HL-60 (cell line): Measurements from ENCODE around the gene MYH9.

ENCODE experiments used
- DNase-seq, 2 experiments: peaks; one replicate each; pipeline ENCODE4 v3.0.0-alpha.2; 2010 to 2020; ENCODE audit warnings: low read depth in 1 of 2, low spot score in 1 of 2
- H3K27ac ChIP-seq: fragments of 250-450 bp; sonication (Bioruptor Pico); replicated peaks from 2 replicates; pipeline ENCODE4 v1.5.1; 2020; ENCODE audit warnings: mild to moderate bottlenecking, moderate library complexity
- H3K27me3 ChIP-seq: fragments of 250-450 bp; sonication (Bioruptor Pico); 2 replicates; pipeline ENCODE4 v1.5.1; 2021; ENCODE audit warnings: mild to moderate bottlenecking, moderate library complexity; ENCODE audit not compliant: insufficient read depth, poor library complexity, severe bottlenecking
- H3K4me3 ChIP-seq: replicated peaks from 2 replicates; pipeline ENCODE4 v1.5.1; 2011; ENCODE audit warnings: mild to moderate bottlenecking, control low read depth, low read length; ENCODE audit not compliant: insufficient read depth
- GABPA ChIP-seq: IDR thresholded peaks from 2 replicates; pipeline ENCODE4 v1.6.1; 2012; ENCODE audit warnings: low read depth
- POLR2AphosphoS5 ChIP-seq: IDR thresholded peaks from 2 replicates; pipeline ENCODE4 v1.6.1; 2012; ENCODE audit warnings: low read depth
- SPI1 ChIP-seq: IDR thresholded peaks from 2 replicates; pipeline ENCODE4 v1.6.1; 2012; ENCODE audit warnings: low read depth, mild to moderate bottlenecking, borderline replicate concordance
- TF ChIP-seq, protein P1 (sequence below): IDR thresholded peaks from 2 replicates; pipeline ENCODE4 v1.6.1; 2012; ENCODE audit warnings: low read depth; ENCODE audit not compliant: insufficient replicate concordance
- TF ChIP-seq, protein P2 (sequence below): IDR thresholded peaks from one replicate; pipeline ENCODE4 v1.5.1; 2011; ENCODE audit warnings: low read length, control low read depth, inconsistent platforms; ENCODE audit not compliant: insufficient read depth

MYH9 gene

DNA sequence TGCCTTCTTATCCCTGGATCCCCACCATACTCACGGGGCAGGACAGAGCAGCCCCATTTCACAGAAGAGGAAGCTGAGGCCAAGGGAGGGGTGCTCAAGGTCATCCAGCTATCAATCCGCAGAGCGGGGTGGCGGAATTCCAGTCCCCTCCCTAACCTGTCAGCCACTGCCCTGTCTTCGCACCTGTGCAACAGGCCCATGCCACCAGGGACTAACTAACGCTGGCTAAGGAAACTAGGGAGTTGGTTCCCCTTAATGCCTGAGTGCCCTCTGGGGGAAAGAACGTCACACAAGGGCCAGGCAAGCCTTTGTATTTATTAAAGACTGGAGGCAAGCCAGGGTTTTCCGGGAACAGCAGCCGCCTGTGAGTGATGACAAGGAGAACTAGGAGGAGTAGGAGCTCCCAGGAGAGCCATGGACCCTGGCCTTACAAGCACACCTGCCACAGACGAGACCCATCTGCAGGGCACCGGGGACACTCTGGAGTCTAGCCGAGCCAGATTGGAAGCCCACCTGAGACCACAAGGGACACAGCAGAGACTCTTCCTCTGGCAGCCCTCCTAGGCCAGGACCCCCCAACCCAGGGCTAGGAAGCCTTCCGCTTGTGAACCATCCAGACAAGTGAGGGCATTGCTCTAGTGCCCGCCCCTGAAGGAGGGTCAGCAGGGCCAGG lies 64.4 kb downstream of the MYH9 start:
- Histone ChIP-seq H3K27ac (no peak overlapping the region), H3K4me3 (no peak overlapping the region), H3K27me3 (no peaks in the 10 kb centered on the region)
- DNase-seq, result no peak
- TF ChIP-seq SPI1, result no peak
- no peak for TF ChIP-seq GABPA
- TF ChIP-seq POLR2AphosphoS5, result no peak; the same call in 1 of the 2 replicates
- TF ChIP-seq, protein P1, sequence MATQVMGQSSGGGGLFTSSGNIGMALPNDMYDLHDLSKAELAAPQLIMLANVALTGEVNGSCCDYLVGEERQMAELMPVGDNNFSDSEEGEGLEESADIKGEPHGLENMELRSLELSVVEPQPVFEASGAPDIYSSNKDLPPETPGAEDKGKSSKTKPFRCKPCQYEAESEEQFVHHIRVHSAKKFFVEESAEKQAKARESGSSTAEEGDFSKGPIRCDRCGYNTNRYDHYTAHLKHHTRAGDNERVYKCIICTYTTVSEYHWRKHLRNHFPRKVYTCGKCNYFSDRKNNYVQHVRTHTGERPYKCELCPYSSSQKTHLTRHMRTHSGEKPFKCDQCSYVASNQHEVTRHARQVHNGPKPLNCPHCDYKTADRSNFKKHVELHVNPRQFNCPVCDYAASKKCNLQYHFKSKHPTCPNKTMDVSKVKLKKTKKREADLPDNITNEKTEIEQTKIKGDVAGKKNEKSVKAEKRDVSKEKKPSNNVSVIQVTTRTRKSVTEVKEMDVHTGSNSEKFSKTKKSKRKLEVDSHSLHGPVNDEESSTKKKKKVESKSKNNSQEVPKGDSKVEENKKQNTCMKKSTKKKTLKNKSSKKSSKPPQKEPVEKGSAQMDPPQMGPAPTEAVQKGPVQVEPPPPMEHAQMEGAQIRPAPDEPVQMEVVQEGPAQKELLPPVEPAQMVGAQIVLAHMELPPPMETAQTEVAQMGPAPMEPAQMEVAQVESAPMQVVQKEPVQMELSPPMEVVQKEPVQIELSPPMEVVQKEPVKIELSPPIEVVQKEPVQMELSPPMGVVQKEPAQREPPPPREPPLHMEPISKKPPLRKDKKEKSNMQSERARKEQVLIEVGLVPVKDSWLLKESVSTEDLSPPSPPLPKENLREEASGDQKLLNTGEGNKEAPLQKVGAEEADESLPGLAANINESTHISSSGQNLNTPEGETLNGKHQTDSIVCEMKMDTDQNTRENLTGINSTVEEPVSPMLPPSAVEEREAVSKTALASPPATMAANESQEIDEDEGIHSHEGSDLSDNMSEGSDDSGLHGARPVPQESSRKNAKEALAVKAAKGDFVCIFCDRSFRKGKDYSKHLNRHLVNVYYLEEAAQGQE, result no peak
- TF ChIP-seq, protein P2, sequence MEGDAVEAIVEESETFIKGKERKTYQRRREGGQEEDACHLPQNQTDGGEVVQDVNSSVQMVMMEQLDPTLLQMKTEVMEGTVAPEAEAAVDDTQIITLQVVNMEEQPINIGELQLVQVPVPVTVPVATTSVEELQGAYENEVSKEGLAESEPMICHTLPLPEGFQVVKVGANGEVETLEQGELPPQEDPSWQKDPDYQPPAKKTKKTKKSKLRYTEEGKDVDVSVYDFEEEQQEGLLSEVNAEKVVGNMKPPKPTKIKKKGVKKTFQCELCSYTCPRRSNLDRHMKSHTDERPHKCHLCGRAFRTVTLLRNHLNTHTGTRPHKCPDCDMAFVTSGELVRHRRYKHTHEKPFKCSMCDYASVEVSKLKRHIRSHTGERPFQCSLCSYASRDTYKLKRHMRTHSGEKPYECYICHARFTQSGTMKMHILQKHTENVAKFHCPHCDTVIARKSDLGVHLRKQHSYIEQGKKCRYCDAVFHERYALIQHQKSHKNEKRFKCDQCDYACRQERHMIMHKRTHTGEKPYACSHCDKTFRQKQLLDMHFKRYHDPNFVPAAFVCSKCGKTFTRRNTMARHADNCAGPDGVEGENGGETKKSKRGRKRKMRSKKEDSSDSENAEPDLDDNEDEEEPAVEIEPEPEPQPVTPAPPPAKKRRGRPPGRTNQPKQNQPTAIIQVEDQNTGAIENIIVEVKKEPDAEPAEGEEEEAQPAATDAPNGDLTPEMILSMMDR, result no peak

DNA sequence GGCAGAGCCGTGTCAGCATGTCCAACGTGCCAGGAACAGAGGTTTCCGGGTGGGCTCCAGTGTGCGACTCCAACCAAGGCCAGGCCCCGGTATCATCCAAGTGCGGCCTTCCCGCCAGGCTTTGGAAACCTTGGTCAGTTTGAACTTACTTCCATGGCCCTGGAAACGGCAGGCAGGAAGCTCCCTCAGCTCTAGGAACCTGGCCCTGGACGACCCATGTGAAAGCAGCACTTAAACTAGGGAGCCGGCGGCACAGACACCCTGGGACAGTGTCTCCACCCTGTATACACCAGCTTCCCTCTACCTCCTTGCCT lies 65.2 kb downstream of the MYH9 start:
- Histone ChIP-seq H3K4me3 (no peak overlapping the region), H3K27ac (no peak overlapping the region), H3K27me3 (no peaks in the 10 kb centered on the region)
- TF ChIP-seq, protein P1, result no peak
- no peak for DNase-seq

DNA sequence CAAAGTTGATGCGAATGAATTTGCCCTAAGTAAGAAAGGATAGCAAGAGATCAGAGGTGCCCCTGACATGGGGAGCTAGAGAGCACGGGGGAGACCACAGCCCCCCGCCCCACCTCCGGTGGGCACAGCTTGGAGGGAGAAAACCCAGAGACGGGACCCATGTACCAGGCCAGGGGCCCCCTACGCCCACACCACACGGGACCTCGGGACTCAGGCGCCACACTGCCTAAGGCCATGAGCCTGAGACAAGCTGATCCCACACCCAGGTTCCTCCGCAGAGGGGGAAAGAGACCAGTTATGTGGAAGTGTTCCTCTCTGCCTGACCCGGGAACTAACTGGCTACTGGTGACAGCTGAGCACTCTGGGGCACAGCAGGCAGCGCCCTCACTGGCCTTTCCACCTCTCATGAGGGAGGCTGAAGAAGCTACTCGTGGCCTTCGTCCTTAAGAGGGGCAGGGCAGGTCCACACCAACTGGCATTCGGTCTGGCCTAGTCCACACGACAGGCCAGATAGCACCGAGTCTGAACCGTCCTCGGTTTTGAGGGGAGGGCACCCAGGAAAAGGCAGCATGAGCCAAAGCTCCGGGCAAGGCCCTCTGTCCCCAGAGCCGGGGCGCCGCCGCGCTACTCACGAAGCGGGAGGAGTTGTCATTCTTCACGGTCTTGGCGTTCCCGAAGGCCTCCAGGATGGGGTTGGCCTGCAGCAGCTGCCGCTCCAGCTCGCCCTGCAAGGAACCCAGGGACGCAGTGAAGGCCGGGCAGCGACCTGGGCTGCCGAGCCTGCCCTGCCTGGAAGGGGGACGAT lies 65.8 kb downstream of the MYH9 start:
- no peak overlapping the region for H3K4me3 ChIP-seq
- TF ChIP-seq POLR2AphosphoS5 (0 out of 2 replicates have a peak, but pooled peaks have one; percentile 3), SPI1 (no peak)
- H3K27me3 ChIP-seq, result no peaks in the 10 kb centered on the region
- no peak for DNase-seq
- H3K27ac ChIP-seq, result no peak overlapping the region

DNA sequence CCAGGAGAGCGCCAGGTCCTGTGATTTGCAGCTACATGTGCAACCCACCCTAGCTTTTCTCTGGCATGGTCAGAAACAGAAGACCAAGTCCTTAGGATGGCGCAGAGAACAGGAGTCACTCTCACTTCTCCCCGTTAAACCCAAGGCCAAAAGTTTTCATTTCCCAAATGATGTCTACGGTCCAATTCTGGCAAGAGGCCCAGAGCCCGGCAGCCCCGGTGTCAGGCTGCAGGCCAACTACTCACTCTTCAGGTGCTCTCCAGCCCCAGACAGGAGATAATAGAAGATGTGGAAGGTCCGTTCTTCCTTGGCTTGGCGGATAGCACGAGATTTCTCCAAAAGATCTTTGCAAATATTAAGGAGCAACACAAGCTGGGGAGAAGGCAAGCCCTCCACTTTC lies 67.2 kb downstream of the MYH9 start:
- Histone ChIP-seq H3K27me3 (no peaks in the 10 kb centered on the region), H3K4me3 (no peak overlapping the region), H3K27ac (no peak overlapping the region)
- DNase-seq, result no peak
- TF ChIP-seq, protein P1, result no peak
- TF ChIP-seq GABPA, result no peak
- TF ChIP-seq, protein P2, result no peak
- no peak for TF ChIP-seq POLR2AphosphoS5
- TF ChIP-seq SPI1, result no peak
